Thoracic aorta (tissue), 2 donors: ENCODE results near the gene KRTAP5-5. TPM values are rescaled to one million over a fixed set of nuclear protein-coding genes. Genes with fewer than 3 reads are reported as not detected.

Source experiments
- ATAC-seq: fragments of 150-250 bp; one replicate; pipeline ENCODE4 v1.8.0; 2017; ENCODE audit warnings: low read depth; ENCODE audit not compliant: insufficient number of reproducible peaks, low FRiP score
- DNase-seq: peaks from one replicate; pipeline ENCODE4 v3.0.0-alpha.2; 2020; ENCODE audit warnings: low spot score
- H3K27ac ChIP-seq, 2 donors: fragments of 200-600 bp; sonication (generic); 1 replicate in 1 of 2; 2 replicates in 1 of 2; pipeline ENCODE4 v1.5.1; 2016; ENCODE audit warnings: mild to moderate bottlenecking in 2 of 2, moderate library complexity in 2 of 2
- H3K27me3 ChIP-seq: fragments of 200-600 bp; sonication (generic); replicated peaks from 2 replicates; pipeline ENCODE4 v1.6.0; 2016; ENCODE audit warnings: mild to moderate bottlenecking; ENCODE audit not compliant: insufficient read depth
- H3K36me3 ChIP-seq: fragments of 200-600 bp; sonication (generic); one replicate; pipeline ENCODE4 v1.5.1; 2016
- H3K4me1 ChIP-seq, 2 donors: fragments of 200-600 bp; sonication (generic); 1 replicate in 1 of 2; 2 replicates in 1 of 2; pipeline versions ENCODE4 v1.5.1 to v1.6.0; 2016; ENCODE audit warnings: low read depth in 2 of 2, mild to moderate bottlenecking in 1 of 2; ENCODE audit not compliant: control insufficient read depth in 1 of 2
- H3K4me3 ChIP-seq: fragments of 200-600 bp; sonication (generic); 2 replicates; pipeline ENCODE4 v1.5.1; 2016; ENCODE audit warnings: mild to moderate bottlenecking
- H3K9me3 ChIP-seq: fragments of 200-600 bp; sonication (generic); 2 replicates; pipeline ENCODE4 v1.5.1; 2016
- total RNA-seq, 2 donors: library from RNA; depleted of rRNA; stranded (reverse); fragments of >200 nt; gene quantifications; one replicate each; pipeline versions ENCODE4 v1.1.0 to v1.2.3, GENCODE V29; 2016
- TF ChIP-seq, protein P1 (sequence below): fragments of 200-600 bp; sonication (generic); IDR thresholded peaks from one replicate; pipeline ENCODE4 v1.5.1; 2019; ENCODE audit warnings: antibody characterized with exemption

KRTAP5-5 gene
- total RNA-seq, 2 donors from 2014 or later: not detected

GRCh38 chr11:1655168-1656060 lies 25.8 kb downstream of the KRTAP5-5 start:
- Histone ChIP-seq H3K27ac (no peak overlapping the region), H3K9me3 (no peaks in the 10 kb centered on the region), H3K4me1 (no peaks in the 10 kb centered on the region), H3K4me3 (no peak overlapping the region), H3K36me3 (no peaks in the 10 kb centered on the region), H3K27me3 (no peaks in the 10 kb centered on the region)
- DNase-seq: no peak
- no peak for ATAC-seq
- TF ChIP-seq, protein P1, sequence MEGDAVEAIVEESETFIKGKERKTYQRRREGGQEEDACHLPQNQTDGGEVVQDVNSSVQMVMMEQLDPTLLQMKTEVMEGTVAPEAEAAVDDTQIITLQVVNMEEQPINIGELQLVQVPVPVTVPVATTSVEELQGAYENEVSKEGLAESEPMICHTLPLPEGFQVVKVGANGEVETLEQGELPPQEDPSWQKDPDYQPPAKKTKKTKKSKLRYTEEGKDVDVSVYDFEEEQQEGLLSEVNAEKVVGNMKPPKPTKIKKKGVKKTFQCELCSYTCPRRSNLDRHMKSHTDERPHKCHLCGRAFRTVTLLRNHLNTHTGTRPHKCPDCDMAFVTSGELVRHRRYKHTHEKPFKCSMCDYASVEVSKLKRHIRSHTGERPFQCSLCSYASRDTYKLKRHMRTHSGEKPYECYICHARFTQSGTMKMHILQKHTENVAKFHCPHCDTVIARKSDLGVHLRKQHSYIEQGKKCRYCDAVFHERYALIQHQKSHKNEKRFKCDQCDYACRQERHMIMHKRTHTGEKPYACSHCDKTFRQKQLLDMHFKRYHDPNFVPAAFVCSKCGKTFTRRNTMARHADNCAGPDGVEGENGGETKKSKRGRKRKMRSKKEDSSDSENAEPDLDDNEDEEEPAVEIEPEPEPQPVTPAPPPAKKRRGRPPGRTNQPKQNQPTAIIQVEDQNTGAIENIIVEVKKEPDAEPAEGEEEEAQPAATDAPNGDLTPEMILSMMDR: no peak

- Histone ChIP-seq H3K4me1 (no peaks in the 10 kb centered on the region), H3K27me3 (no peaks in the 10 kb centered on the region), H3K4me3 (no peak overlapping the region), H3K27ac (no peak overlapping the region), H3K36me3 (no peaks in the 10 kb centered on the region), H3K9me3 (no peaks in the 10 kb centered on the region)
- ATAC-seq: no peak
- no peak for DNase-seq
- TF ChIP-seq, protein P1: no peak
These were observed 26.5 kb downstream of the KRTAP5-5 start for GRCh38 chr11:1656061-1656441.

- DNase-seq (no peak), ATAC-seq (no peak)
- TF ChIP-seq, protein P1: no peak
- Histone ChIP-seq H3K27ac (no peak overlapping the region), H3K27me3 (no peaks in the 10 kb centered on the region), H3K4me1 (no peaks in the 10 kb centered on the region), H3K36me3 (no peaks in the 10 kb centered on the region), H3K9me3 (no peaks in the 10 kb centered on the region), H3K4me3 (no peak overlapping the region)
These were observed 27.1 kb downstream of the KRTAP5-5 start for GRCh38 chr11:1656670-1657069.

GRCh38 chr11:1659506-1659905 lies 29.9 kb downstream of the KRTAP5-5 start:
- no peaks in the 10 kb centered on the region for H3K9me3 ChIP-seq
- no peak for DNase-seq

More at GRCh38 chr11:1659506-1659905, 29.9 kb downstream of the KRTAP5-5 start:
- no peak for ATAC-seq
- Histone ChIP-seq H3K36me3 (no peaks in the 10 kb centered on the region), H3K4me1 (no peaks in the 10 kb centered on the region), H3K4me3 (no peak overlapping the region), H3K27ac (no peak overlapping the region), H3K27me3 (no peaks in the 10 kb centered on the region)
- TF ChIP-seq, protein P1: no peak
